GM06990 (cell line): ENCODE measurements around the gene ARHGAP15.

ENCODE experiments used
- DNase-seq: peaks from one replicate; pipeline ENCODE4 v3.0.0-alpha.2; 2011; ENCODE audit not compliant: insufficient read length; ENCODE audit errors: extremely low read depth
- H3K27me3 ChIP-seq: replicated peaks from 2 replicates; pipeline ENCODE4 v1.6.0; 2011; ENCODE audit warnings: low read length; ENCODE audit not compliant: control insufficient read depth, insufficient read depth
- H3K36me3 ChIP-seq: 2 replicates; pipeline ENCODE4 v1.5.1; 2011; ENCODE audit warnings: low read length; ENCODE audit not compliant: control insufficient read depth, insufficient read depth
- H3K4me3 ChIP-seq: replicated peaks from 2 replicates; pipeline ENCODE4 v1.5.1; 2011; ENCODE audit warnings: low read depth, mild to moderate bottlenecking, control low read depth, low read length
- CTCF ChIP-seq: IDR thresholded peaks from 2 replicates; pipeline ENCODE4 v1.5.1; 2011; ENCODE audit warnings: low read length, control low read depth, mild to moderate bottlenecking, inconsistent platforms; ENCODE audit not compliant: insufficient read depth, poor library complexity, severe bottlenecking

Gene ARHGAP15

GRCh38 chr2:143177096-143177786 is 48.0 kb downstream of the ARHGAP15 start:
- Histone ChIP-seq H3K4me3 (peak overlapping the region; percentile 45), H3K36me3 (no peaks in the 10 kb centered on the region), H3K27me3 (no peaks in the 10 kb centered on the region)
- peak; percentile 29 for DNase-seq
- no peak for TF ChIP-seq CTCF

- DNase-seq, result no peak
- no peak for TF ChIP-seq CTCF
- Histone ChIP-seq H3K36me3 (no peaks in the 10 kb centered on the region), H3K27me3 (no peaks in the 10 kb centered on the region), H3K4me3 (no peak overlapping the region)
Measured at GRCh38 chr2:143181494-143181893, 52.3 kb downstream of the ARHGAP15 start.

- DNase-seq, result no peak
- H3K36me3 ChIP-seq, result no peaks in the 10 kb centered on the region
Measured at GRCh38 chr2:143182649-143183048, 53.4 kb downstream of the ARHGAP15 start.

GRCh38 chr2:143183804-143184463 is 54.7 kb downstream of the ARHGAP15 start:
- TF ChIP-seq CTCF, result no peak
- Histone ChIP-seq H3K4me3 (no peak overlapping the region), H3K36me3 (no peaks in the 10 kb centered on the region), H3K27me3 (no peaks in the 10 kb centered on the region)
- peak; percentile 25 for DNase-seq

More at GRCh38 chr2:143182649-143183048, 53.4 kb downstream of the ARHGAP15 start:
- Histone ChIP-seq H3K4me3 (no peak overlapping the region), H3K27me3 (no peaks in the 10 kb centered on the region)
- no peak for TF ChIP-seq CTCF

- no peak overlapping the region for H3K4me3 ChIP-seq
- TF ChIP-seq CTCF, result no peak
- DNase-seq, result no peak
- H3K27me3 ChIP-seq, result no peaks in the 10 kb centered on the region
- H3K36me3 ChIP-seq, result peaks cover 2% of the 10 kb centered on the region; the same call in 1 of the 2 replicates
Measured at GRCh38 chr2:143186876-143187275, 57.7 kb downstream of the ARHGAP15 start.

- no peak for DNase-seq
- peaks cover 2% of the 10 kb centered on the region; the same call in 1 of the 2 replicates for H3K36me3 ChIP-seq
- no peak for TF ChIP-seq CTCF
Measured at GRCh38 chr2:143190431-143190830, 61.2 kb downstream of the ARHGAP15 start.

More at GRCh38 chr2:143190431-143190830, 61.2 kb downstream of the ARHGAP15 start:
- Histone ChIP-seq H3K27me3 (no peaks in the 10 kb centered on the region), H3K4me3 (no peak overlapping the region)
